Upper lobe of left lung (tissue), 4 donors: ENCODE measurements around the gene ST3GAL3.

Experiments used
- EP300 ChIP-seq, 4 donors: sonication (generic); formaldehyde crosslinking; IDR thresholded peaks; one replicate each; pipeline ENCODE4 v1.5.1; 2017; ENCODE audit warnings: antibody characterized with exemption in 4 of 4, control low read depth in 2 of 4
- POLR2A ChIP-seq, 4 donors: fragments of 450-650 bp; IDR thresholded peaks; one replicate each; pipeline ENCODE4 v1.5.1; 2016 to 2017; ENCODE audit warnings: antibody characterized with exemption in 4 of 4, mild to moderate bottlenecking in 2 of 4
- POLR2AphosphoS5 ChIP-seq, 2 donors: sonication (generic); formaldehyde crosslinking; IDR thresholded peaks; one replicate each; pipeline ENCODE4 v1.5.1; 2017; ENCODE audit warnings: antibody characterized with exemption in 2 of 2
- TF ChIP-seq, protein P1 (sequence below), 6 experiments: fragments of 450-650 bp in 4 of 6; fragments of 200-600 bp in 2 of 6; sonication (generic) in 2 of 6; IDR thresholded peaks; one replicate each; pipeline ENCODE4 v1.5.1; 2016 to 2019; ENCODE audit warnings: antibody characterized with exemption in 6 of 6

GRCh38 chr1:43874716-43875115, 167.4 kb downstream of the ST3GAL3 start:
- TF ChIP-seq, protein P1, sequence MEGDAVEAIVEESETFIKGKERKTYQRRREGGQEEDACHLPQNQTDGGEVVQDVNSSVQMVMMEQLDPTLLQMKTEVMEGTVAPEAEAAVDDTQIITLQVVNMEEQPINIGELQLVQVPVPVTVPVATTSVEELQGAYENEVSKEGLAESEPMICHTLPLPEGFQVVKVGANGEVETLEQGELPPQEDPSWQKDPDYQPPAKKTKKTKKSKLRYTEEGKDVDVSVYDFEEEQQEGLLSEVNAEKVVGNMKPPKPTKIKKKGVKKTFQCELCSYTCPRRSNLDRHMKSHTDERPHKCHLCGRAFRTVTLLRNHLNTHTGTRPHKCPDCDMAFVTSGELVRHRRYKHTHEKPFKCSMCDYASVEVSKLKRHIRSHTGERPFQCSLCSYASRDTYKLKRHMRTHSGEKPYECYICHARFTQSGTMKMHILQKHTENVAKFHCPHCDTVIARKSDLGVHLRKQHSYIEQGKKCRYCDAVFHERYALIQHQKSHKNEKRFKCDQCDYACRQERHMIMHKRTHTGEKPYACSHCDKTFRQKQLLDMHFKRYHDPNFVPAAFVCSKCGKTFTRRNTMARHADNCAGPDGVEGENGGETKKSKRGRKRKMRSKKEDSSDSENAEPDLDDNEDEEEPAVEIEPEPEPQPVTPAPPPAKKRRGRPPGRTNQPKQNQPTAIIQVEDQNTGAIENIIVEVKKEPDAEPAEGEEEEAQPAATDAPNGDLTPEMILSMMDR (IDR thresholded peaks at IDR 0.05) = no peak
- TF ChIP-seq EP300 (IDR thresholded peaks at IDR 0.05) = no peak
- TF ChIP-seq POLR2A (IDR thresholded peaks at IDR 0.05) = no peak
- TF ChIP-seq POLR2AphosphoS5 (IDR thresholded peaks at IDR 0.05) = no peak
